Measurements from ENCODE around the gene RNF207.
A peak's percentile ranks its signal among the peaks of the same experiment; 100 is the strongest.

The RNF207 gene

GRCh38 chr1:6175411-6175828 lies 30.5 kb upstream of the RNF207 start:
- DNase-seq, result no peak

GRCh38 chr1:6176779-6177178 lies 29.1 kb upstream of the RNF207 start:
- DNase-seq, result no peak

- no peak for DNase-seq
Observed at GRCh38 chr1:6177681-6178380, 28.1 kb upstream of the RNF207 start.

- DNase-seq, result no peak
Observed at GRCh38 chr1:6178751-6179563, 27.0 kb upstream of the RNF207 start.

GRCh38 chr1:6179564-6180175 lies 26.2 kb upstream of the RNF207 start:
- DNase-seq, result no peak

GRCh38 chr1:6180268-6180706 lies 25.6 kb upstream of the RNF207 start, which contains the start of gene CHD5:
TSS of gene CHD5 (minus strand) at chr1:6180321. CDS start at chr1:6180023, 298 bp downstream.
- no peak for DNase-seq

- no peak for DNase-seq
Observed at GRCh38 chr1:6180707-6181311, 25.1 kb upstream of the RNF207 start.

GRCh38 chr1:6181347-6181770 lies 24.6 kb upstream of the RNF207 start:
- no peak for DNase-seq

GRCh38 chr1:6183520-6183989 lies 22.4 kb upstream of the RNF207 start:
- DNase-seq, result peak; percentile 62

- no peak for DNase-seq
Observed at GRCh38 chr1:6184083-6184783, 21.7 kb upstream of the RNF207 start.

GRCh38 chr1:6185151-6185550 lies 20.8 kb upstream of the RNF207 start:
- DNase-seq, result no peak

- no peak for DNase-seq
Observed at GRCh38 chr1:6185635-6186382, 20.1 kb upstream of the RNF207 start.

- no peak for DNase-seq
Observed at GRCh38 chr1:6188466-6188865, 17.5 kb upstream of the RNF207 start.

GRCh38 chr1:6191968-6192367 lies 14.0 kb upstream of the RNF207 start:
- no peak for DNase-seq

- DNase-seq, result no peak
Observed at GRCh38 chr1:6197746-6198427, 8.0 kb upstream of the RNF207 start.

GRCh38 chr1:6198646-6199297 lies 7.1 kb upstream of the RNF207 start:
- DNase-seq, result peak; percentile 78

- peak; percentile 96 for DNase-seq
Observed at GRCh38 chr1:6199298-6200187, 6.4 kb upstream of the RNF207 start, which contains the start of gene RPL22. TSS of gene RPL22 (minus strand) at chr1:6199595. CDS start at chr1:6199573, 22 bp downstream.

GRCh38 chr1:6200188-6200809 lies 5.6 kb upstream of the RNF207 start:
- no peak for DNase-seq

GRCh38 chr1:6202256-6202655 lies 3.7 kb upstream of the RNF207 start:
- DNase-seq, result no peak
